DMS114 treated with DMSO at 0.1 percent for 48 hours (cell line): ENCODE data around the gene HLA-DQB2.
A peak's percentile ranks its signal among the peaks of the same experiment; 100 is the strongest.
"Not testable (repeated sequence)": the region's sequence is repeated elsewhere in the genome, so short reads cannot be mapped to it uniquely, and the experiment has no call there.

Experiments
- DNase-seq: peaks from one replicate; lab custom pipeline; 2025; ENCODE audit not compliant: unreplicated experiment; lab: John Stamatoyannopoulos, UW

Gene HLA-DQB2

GRCh38 chr6:32763421-32763820 is at the start of gene HLA-DQB2:
Gene HLA-DQB2, minus strand, starts transcription at chr6:32763532. Its CDS starts 62 bp downstream, at chr6:32763470.
- no peak for DNase-seq

- no peak for DNase-seq
Measured at GRCh38 chr6:32809171-32809570, 45.8 kb upstream of the HLA-DQB2 start.

GRCh38 chr6:32807020-32807580 is 43.8 kb upstream of the HLA-DQB2 start:
- no peak for DNase-seq

- DNase-seq, result not testable (repeated sequence)
Measured at GRCh38 chr6:32805404-32805803, 42.1 kb upstream of the HLA-DQB2 start.

GRCh38 chr6:32803416-32803815 is 40.1 kb upstream of the HLA-DQB2 start:
- no peak for DNase-seq

- no peak for DNase-seq
Measured at GRCh38 chr6:32799740-32800139, 36.4 kb upstream of the HLA-DQB2 start.

GRCh38 chr6:32799168-32799567 is 35.8 kb upstream of the HLA-DQB2 start:
- no peak for DNase-seq

- peak; percentile 63 for DNase-seq
Measured at GRCh38 chr6:32796848-32797776, 33.8 kb upstream of the HLA-DQB2 start.

GRCh38 chr6:32794510-32794909 is 31.2 kb upstream of the HLA-DQB2 start:
- DNase-seq, result no peak

GRCh38 chr6:32792901-32793435 is 29.6 kb upstream of the HLA-DQB2 start:
- DNase-seq, result no peak

GRCh38 chr6:32790306-32790705 is 27.0 kb upstream of the HLA-DQB2 start:
- DNase-seq, result no peak

- peak; percentile 76 for DNase-seq
Measured at GRCh38 chr6:32785781-32786533, 22.6 kb upstream of the HLA-DQB2 start.

- not testable (repeated sequence) for DNase-seq
Measured at GRCh38 chr6:32782923-32783322, 19.6 kb upstream of the HLA-DQB2 start.

GRCh38 chr6:32779036-32779435 is 15.7 kb upstream of the HLA-DQB2 start:
- no peak for DNase-seq

GRCh38 chr6:32775071-32775470 is 11.7 kb upstream of the HLA-DQB2 start:
- no peak for DNase-seq

- no peak for DNase-seq
Measured at GRCh38 chr6:32774426-32774825, 11.1 kb upstream of the HLA-DQB2 start.

- DNase-seq, result no peak
Measured at GRCh38 chr6:32772656-32773055, 9.3 kb upstream of the HLA-DQB2 start.

GRCh38 chr6:32764048-32764447 is 716 bp upstream of the HLA-DQB2 start:
- no peak for DNase-seq

- no peak for DNase-seq
Measured at GRCh38 chr6:32761548-32761947, 1.8 kb downstream of the HLA-DQB2 start.

- no peak for DNase-seq
Measured at GRCh38 chr6:32761072-32761471, 2.3 kb downstream of the HLA-DQB2 start.

- DNase-seq, result no peak
Measured at GRCh38 chr6:32759669-32760068, 3.7 kb downstream of the HLA-DQB2 start.
